Gastroesophageal sphincter (tissue), 4 donors: ENCODE measurements around the gene N4BP2. TPM values are rescaled to one million over a fixed set of nuclear protein-coding genes. Genes with fewer than 3 reads are reported as not detected.
A peak's percentile ranks its signal among the peaks of the same experiment; 100 is the strongest.

Experiments
- ATAC-seq: fragments of 150-250 bp; one replicate; pipeline ENCODE4 v1.9.1; 2016; ENCODE audit warnings: mild to moderate bottlenecking, moderate library complexity
- H3K27ac ChIP-seq, 4 donors: fragments of 200-600 bp; sonication (generic) in 3 of 4; 1 replicate in 3 of 4; 2 replicates in 1 of 4; pipeline ENCODE4 v1.5.1; 2016 to 2019
- H3K27me3 ChIP-seq: fragments of 200-600 bp; sonication (generic); one replicate; pipeline ENCODE4 v1.5.1; 2019
- H3K36me3 ChIP-seq, 2 donors: fragments of 200-600 bp; sonication (generic); one replicate each; pipeline ENCODE4 v1.5.1; 2019; ENCODE audit warnings: control low read depth in 1 of 2
- H3K4me1 ChIP-seq, 3 donors: fragments of 200-600 bp; sonication (generic); 1 replicate in 2 of 3; 2 replicates in 1 of 3; pipeline ENCODE4 v1.5.1; 2016 to 2019; ENCODE audit warnings: control low read depth in 2 of 3
- H3K4me3 ChIP-seq, 2 donors: fragments of 200-600 bp; sonication (generic); one replicate each; pipeline ENCODE4 v1.5.1; 2019; ENCODE audit warnings: mild to moderate bottlenecking in 1 of 2, moderate library complexity in 1 of 2
- H3K9me3 ChIP-seq, 3 donors: fragments of 200-600 bp; sonication (generic); one replicate each; pipeline ENCODE4 v1.5.1; 2017 to 2019; ENCODE audit warnings: control low read depth in 2 of 3
- EP300 ChIP-seq: sonication (generic); formaldehyde crosslinking; IDR thresholded peaks from one replicate; pipeline ENCODE4 v1.6.1; 2017; ENCODE audit warnings: antibody characterized with exemption, mild to moderate bottlenecking
- POLR2A ChIP-seq, 2 donors: fragments of 450-650 bp; IDR thresholded peaks; one replicate each; pipeline ENCODE4 v1.6.1; 2017; ENCODE audit warnings: antibody characterized with exemption in 2 of 2, mild to moderate bottlenecking in 2 of 2, moderate library complexity in 1 of 2
- POLR2AphosphoS5 ChIP-seq: sonication (generic); formaldehyde crosslinking; IDR thresholded peaks from one replicate; pipeline ENCODE4 v1.6.1; 2017; ENCODE audit warnings: antibody characterized with exemption
- WGBS, 2 donors: methylation state at CpG; one replicate each; pipeline ENCODE4 v1.1.5; 2018; ENCODE audit warnings: low coverage in 1 of 2; 5-methylcytosine and 5-hydroxymethylcytosine counted together
- total RNA-seq, 4 donors: library from RNA; depleted of rRNA; stranded (reverse); fragments of >200 nt; gene quantifications; one replicate each; pipeline ENCODE4 v1.1.0, GENCODE V29; 2016
- TF ChIP-seq, protein P1 (sequence below), 4 experiments: fragments of 200-600 bp in 2 of 4; fragments of 450-650 bp in 2 of 4; sonication (generic) in 1 of 4; IDR thresholded peaks; one replicate each; pipeline ENCODE4 v1.5.1; 2017 to 2019; ENCODE audit warnings: antibody characterized with exemption in 4 of 4, mild to moderate bottlenecking in 2 of 4, moderate library complexity in 2 of 4

Gene N4BP2
- total RNA-seq, 4 donors from 2014 or later, result 5.3 to 14.5 (median 7.3) TPM

DNA sequence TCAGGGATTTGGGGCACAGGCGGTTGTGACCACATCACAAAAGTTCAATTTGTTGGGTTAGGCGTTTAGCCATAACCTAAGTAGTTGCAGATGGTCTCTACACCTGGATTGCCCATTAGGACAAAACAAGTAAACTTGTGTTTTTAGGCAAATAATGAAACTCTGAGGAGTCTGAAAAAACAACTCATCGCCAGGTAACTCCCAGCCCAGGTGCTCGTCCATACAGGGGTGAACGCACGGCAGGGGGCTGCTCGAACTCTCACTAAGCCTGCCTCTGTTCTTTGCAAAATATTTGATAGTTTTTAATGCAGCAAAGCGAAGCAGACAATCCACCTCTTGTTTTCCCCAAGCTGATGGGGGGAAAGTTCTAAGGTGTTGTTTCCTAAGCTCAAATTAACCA is 139.6 kb downstream of the N4BP2 start:
- no peak for TF ChIP-seq POLR2A (IDR thresholded peaks at IDR 0.05)
- TF ChIP-seq POLR2AphosphoS5, result no peak
- TF ChIP-seq, protein P1, sequence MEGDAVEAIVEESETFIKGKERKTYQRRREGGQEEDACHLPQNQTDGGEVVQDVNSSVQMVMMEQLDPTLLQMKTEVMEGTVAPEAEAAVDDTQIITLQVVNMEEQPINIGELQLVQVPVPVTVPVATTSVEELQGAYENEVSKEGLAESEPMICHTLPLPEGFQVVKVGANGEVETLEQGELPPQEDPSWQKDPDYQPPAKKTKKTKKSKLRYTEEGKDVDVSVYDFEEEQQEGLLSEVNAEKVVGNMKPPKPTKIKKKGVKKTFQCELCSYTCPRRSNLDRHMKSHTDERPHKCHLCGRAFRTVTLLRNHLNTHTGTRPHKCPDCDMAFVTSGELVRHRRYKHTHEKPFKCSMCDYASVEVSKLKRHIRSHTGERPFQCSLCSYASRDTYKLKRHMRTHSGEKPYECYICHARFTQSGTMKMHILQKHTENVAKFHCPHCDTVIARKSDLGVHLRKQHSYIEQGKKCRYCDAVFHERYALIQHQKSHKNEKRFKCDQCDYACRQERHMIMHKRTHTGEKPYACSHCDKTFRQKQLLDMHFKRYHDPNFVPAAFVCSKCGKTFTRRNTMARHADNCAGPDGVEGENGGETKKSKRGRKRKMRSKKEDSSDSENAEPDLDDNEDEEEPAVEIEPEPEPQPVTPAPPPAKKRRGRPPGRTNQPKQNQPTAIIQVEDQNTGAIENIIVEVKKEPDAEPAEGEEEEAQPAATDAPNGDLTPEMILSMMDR (IDR thresholded peaks at IDR 0.05), result no peak
- no peak for TF ChIP-seq EP300
- Histone ChIP-seq H3K27me3 (peaks cover 5% of the 10 kb centered on the region), H3K27ac (no peak overlapping the region), H3K9me3 (no peaks in the 10 kb centered on the region), H3K4me1 (no peaks in the 10 kb centered on the region), H3K36me3 (no peaks in the 10 kb centered on the region), H3K4me3 (no peak overlapping the region)
- 93% methylated on average over 8 of the region's 8 CpGs for WGBS, 2 donors
- no peak for ATAC-seq

DNA sequence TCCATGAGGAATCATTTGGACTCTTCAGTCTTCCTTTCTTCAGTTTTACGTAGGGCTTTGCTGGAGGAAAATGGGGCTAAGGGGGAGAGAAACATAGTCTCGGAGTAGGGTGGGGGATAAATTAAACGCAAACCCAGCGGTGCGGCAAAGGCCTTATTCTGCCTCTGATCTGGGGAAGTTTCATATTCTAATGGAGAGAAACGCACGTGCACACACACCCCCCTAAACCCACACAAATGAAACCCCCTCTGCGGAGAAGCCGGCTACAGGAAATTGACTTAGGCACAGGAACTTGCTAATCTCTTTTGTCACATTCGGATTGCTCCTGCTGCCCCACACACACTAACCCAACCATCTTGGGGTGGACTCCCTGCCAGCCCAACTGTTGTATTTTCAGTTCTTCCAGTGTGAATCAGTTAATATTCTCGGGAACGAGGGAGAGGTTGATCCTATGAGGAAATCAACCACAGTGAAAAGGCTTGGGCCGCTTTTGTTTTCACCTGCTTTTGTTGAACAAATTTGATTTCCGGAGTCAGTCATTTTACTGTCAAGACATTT is 140.2 kb downstream of the N4BP2 start, which contains the start of gene RHOH:
Gene RHOH, plus strand, starts transcription at position 308 of the 558 bp plus-strand sequence. CDS start 46,356 bp downstream, outside the sequence.
- Histone ChIP-seq H3K4me1 (no peaks in the 10 kb centered on the region), H3K27me3 (peaks cover 5% of the 10 kb centered on the region), H3K36me3 (no peaks in the 10 kb centered on the region), H3K27ac (peak within 1 kb of the TSS in 1 of 4 donors; percentile 26), H3K9me3 (no peaks in the 10 kb centered on the region), H3K4me3 (peak within 1 kb of the TSS in 1 of 2 donors; percentile 23)
- WGBS, 2 donors, result 20 to 50% methylated on average over 4 to 13 of the region's 14 CpGs
- TF ChIP-seq EP300 (no peak), POLR2A (IDR thresholded peaks at IDR 0.05) (peak in 1 of 2 donors; percentile 15)
- no peak for ATAC-seq

DNA sequence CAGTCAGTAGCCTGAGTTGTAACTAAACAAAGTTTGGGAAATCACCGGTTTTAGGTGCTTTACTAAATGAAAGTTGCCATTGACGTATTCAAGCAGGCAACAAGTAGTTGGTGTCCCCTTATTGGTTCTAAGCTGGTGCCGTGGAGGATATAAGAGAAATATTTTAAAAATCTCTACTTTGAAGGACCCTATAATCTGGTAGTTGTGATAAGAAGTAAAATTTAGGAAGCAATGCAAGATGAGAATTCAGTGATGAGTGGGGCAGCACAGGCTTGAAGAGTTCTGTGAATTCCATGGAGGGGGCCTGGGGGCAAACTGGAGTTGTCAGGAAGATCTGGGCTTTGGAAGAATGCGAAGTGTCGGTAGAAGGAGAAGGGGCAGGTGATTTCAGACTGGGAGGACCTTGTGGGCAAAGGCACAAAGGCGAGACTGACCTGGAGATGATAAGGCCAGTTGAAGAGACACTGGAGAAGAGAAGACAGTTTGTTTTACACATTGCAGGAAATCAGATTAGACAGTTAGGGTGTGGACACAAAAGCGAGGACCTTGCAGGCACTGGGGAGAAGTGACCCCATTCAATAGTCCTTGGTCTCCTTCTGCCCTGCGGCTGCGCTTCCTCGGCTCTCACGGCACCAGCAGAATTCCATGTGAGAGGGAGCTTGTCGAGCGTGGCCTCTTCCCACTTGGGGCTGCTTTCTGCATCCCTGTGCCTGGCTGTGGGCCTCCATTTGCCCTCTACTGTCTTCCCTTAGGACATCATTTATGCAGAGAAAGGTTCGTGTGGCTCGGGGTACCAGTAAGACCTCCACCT is 141.4 kb downstream of the N4BP2 start:
- 72 to 86% methylated on average over 11 to 14 of the region's 15 CpGs for WGBS, 2 donors
- Histone ChIP-seq H3K4me1 (no peaks in the 10 kb centered on the region), H3K36me3 (no peaks in the 10 kb centered on the region), H3K27ac (peak overlapping the region in 1 of 4 donors; percentile 26), H3K27me3 (peaks cover 5% of the 10 kb centered on the region), H3K4me3 (peak overlapping the region in 1 of 2 donors; percentile 23), H3K9me3 (no peaks in the 10 kb centered on the region)
- ATAC-seq, result no peak
- no peak for TF ChIP-seq POLR2AphosphoS5
- TF ChIP-seq POLR2A (IDR thresholded peaks at IDR 0.05), result no peak
- no peak for TF ChIP-seq EP300
- TF ChIP-seq, protein P1 (IDR thresholded peaks at IDR 0.05), result no peak

DNA sequence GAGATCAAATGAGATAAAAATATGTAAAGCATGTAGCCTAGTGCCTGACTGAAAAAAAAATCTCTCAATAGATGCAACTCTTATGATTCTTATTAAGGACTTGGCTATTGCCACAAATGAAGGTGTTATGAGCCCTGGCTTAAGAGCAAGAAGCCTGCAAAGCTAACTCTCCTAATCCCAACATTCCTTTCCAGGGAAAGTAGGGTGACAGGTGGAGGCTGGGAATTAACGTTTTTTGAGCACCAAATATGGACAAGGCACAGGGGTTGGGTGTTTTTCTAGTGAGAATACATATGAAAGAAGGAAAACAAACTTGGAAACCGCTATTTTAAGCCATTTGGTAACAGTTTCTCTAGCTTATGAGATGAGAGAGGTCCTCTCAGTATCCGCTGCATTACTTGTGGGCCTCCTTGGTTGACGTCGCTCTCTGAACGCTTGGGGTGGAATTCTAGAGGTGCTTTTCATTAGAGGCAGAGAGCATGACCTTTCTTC is 142.6 kb downstream of the N4BP2 start:
- H3K27me3 ChIP-seq, result peaks cover 5% of the 10 kb centered on the region
- H3K36me3 ChIP-seq, result no peaks in the 10 kb centered on the region
- no peaks in the 10 kb centered on the region for H3K4me1 ChIP-seq
- H3K9me3 ChIP-seq, result no peaks in the 10 kb centered on the region
- peak overlapping the region in 1 of 2 donors; percentile 23 for H3K4me3 ChIP-seq
- H3K27ac ChIP-seq, result peak overlapping the region in 1 of 4 donors; percentile 23
- 73 to 79% methylated on average over 3 to 6 of the region's 6 CpGs for WGBS, 2 donors
- no peak for ATAC-seq
- TF ChIP-seq POLR2AphosphoS5 (no peak), EP300 (no peak), POLR2A (IDR thresholded peaks at IDR 0.05) (no peak)
- TF ChIP-seq, protein P1 (IDR thresholded peaks at IDR 0.05), result no peak

DNA sequence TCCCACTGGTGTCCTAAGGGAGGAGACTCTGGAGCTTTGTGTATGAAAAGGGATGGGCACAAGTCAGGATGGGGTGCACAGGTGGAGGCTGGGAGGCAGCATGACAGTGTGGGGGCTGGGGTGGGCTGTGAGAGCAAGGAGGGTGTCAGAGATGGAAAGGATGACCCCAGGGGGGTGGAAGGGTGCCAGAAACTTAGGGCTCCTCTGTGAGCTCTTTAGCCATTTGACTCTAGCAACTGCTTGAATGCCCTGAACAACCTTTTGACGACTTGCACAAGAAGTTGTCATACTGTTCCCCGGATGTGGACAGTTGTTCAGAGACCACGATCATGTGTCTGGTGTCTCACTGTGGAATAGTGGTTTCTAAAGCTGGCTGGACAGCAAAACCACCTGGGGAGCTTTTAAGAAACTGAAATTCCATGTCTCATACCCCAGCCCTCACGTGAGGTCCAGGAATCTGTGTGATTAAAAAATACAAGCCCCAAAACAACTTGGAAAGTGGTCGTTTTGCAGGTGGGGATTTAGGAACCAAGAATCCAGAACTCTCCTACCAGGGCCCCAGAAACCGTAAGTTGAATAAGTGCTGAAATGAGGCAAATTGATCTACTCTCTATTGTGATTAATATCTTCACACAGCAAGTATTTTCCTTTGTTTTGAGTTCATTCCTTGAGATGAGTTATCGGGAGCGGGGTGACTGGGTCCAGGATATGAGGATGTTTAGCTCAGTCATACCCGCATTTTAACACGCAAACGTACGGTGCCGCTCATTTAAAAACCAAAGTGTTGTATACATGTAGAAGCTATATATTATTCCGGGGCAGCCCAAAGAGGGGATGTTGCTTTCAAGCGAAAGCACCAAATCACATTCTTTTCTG is 143.6 kb downstream of the N4BP2 start:
- TF ChIP-seq EP300 (no peak), POLR2AphosphoS5 (no peak), POLR2A (IDR thresholded peaks at IDR 0.05) (no peak)
- TF ChIP-seq, protein P1 (IDR thresholded peaks at IDR 0.05), result no peak
- H3K4me1 ChIP-seq, result no peaks in the 10 kb centered on the region
- no peak overlapping the region for H3K4me3 ChIP-seq
- peaks cover 5% of the 10 kb centered on the region for H3K27me3 ChIP-seq
- 78 to 89% methylated on average over 11 to 13 of the region's 15 CpGs for WGBS, 2 donors
- H3K27ac ChIP-seq, result peak overlapping the region in 1 of 4 donors; percentile 29
- no peak for ATAC-seq
- no peaks in the 10 kb centered on the region for H3K9me3 ChIP-seq
- H3K36me3 ChIP-seq, result no peaks in the 10 kb centered on the region
